ENCODE results near the gene KAZN.
A peak's percentile ranks its signal among the peaks of the same experiment; 100 is the strongest.

KAZN gene

DNA sequence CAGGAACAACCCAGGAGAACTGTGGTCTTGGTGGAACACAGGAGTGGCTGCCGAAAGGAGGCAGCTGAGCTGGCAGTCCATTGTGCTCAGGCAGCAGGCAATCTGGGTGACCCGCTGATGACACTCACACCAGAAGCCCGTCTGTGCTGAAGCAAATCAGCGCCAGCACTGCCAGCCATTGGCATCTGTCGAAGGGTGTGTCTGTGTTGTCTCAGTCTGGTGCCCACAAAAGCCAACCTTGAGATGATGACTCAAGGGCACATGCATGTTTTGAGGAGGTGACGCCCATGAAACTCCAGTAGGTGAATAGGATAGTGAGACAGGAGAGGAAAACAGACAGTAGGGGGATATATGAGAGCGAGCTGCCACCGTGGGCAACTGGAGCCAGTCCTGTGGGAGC lies 167.3 kb downstream of the KAZN start:
- TF ChIP-seq EGR1 (IDR thresholded peaks at IDR 0.05), result no peak
- no peak for TF ChIP-seq TCF12 (IDR thresholded peaks at IDR 0.05; ENCODE audit: low read depth)
- TF ChIP-seq, protein P1, sequence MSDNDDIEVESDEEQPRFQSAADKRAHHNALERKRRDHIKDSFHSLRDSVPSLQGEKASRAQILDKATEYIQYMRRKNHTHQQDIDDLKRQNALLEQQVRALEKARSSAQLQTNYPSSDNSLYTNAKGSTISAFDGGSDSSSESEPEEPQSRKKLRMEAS (IDR thresholded peaks at IDR 0.05), result no peak
- no peak for TF ChIP-seq YY1 (IDR thresholded peaks at IDR 0.05; ENCODE audit: low read depth)
- no peak for TF ChIP-seq EP300 (IDR thresholded peaks at IDR 0.05; ENCODE audit: borderline replicate concordance)
- TF ChIP-seq FOXM1 (IDR thresholded peaks at IDR 0.05; ENCODE audit: borderline replicate concordance, low read depth), result no peak
- TF ChIP-seq TEAD4 (IDR thresholded peaks at IDR 0.05), result no peak
- TF ChIP-seq, protein P2, sequence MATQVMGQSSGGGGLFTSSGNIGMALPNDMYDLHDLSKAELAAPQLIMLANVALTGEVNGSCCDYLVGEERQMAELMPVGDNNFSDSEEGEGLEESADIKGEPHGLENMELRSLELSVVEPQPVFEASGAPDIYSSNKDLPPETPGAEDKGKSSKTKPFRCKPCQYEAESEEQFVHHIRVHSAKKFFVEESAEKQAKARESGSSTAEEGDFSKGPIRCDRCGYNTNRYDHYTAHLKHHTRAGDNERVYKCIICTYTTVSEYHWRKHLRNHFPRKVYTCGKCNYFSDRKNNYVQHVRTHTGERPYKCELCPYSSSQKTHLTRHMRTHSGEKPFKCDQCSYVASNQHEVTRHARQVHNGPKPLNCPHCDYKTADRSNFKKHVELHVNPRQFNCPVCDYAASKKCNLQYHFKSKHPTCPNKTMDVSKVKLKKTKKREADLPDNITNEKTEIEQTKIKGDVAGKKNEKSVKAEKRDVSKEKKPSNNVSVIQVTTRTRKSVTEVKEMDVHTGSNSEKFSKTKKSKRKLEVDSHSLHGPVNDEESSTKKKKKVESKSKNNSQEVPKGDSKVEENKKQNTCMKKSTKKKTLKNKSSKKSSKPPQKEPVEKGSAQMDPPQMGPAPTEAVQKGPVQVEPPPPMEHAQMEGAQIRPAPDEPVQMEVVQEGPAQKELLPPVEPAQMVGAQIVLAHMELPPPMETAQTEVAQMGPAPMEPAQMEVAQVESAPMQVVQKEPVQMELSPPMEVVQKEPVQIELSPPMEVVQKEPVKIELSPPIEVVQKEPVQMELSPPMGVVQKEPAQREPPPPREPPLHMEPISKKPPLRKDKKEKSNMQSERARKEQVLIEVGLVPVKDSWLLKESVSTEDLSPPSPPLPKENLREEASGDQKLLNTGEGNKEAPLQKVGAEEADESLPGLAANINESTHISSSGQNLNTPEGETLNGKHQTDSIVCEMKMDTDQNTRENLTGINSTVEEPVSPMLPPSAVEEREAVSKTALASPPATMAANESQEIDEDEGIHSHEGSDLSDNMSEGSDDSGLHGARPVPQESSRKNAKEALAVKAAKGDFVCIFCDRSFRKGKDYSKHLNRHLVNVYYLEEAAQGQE (IDR thresholded peaks at IDR 0.05; ENCODE audit: low read depth), result no peak
- TF ChIP-seq TAF1 (IDR thresholded peaks at IDR 0.05; ENCODE audit: low read depth), result no peak
- no peak for TF ChIP-seq NFIC (IDR thresholded peaks at IDR 0.05)
- TF ChIP-seq RAD21 (IDR thresholded peaks at IDR 0.05; ENCODE audit: low read depth), result no peak
- TF ChIP-seq, protein P3, sequence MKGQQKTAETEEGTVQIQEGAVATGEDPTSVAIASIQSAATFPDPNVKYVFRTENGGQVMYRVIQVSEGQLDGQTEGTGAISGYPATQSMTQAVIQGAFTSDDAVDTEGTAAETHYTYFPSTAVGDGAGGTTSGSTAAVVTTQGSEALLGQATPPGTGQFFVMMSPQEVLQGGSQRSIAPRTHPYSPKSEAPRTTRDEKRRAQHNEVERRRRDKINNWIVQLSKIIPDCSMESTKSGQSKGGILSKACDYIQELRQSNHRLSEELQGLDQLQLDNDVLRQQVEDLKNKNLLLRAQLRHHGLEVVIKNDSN (IDR thresholded peaks at IDR 0.05), result no peak
- no peak for TF ChIP-seq CREB1 (IDR thresholded peaks at IDR 0.05; ENCODE audit: low read depth)
- TF ChIP-seq CEBPB (IDR thresholded peaks at IDR 0.05), result no peak
- TF ChIP-seq ZBTB7A (IDR thresholded peaks at IDR 0.05; ENCODE audit: low read depth), result no peak

DNA sequence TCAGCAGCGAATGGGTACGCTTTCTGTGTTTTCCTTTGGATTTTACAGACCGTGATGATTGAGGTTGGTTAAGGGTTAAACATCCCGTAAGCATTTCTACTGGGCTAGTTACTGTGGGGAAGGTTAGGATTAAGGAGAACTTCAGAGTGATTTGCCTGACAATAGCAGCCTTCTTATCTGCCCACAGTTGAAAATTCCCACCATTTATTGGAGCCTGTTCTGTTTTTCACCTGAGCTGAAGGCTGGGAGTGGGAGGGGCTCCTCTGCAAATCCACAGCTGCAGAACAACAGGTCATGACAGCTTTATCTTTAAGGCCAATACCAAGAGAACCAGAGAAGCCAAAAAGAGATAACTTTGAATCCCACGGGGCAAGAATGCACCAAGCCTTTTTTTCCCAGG lies 168.6 kb downstream of the KAZN start:
- TF ChIP-seq EGR1 (IDR thresholded peaks at IDR 0.05), result no peak
- TF ChIP-seq, protein P1 (IDR thresholded peaks at IDR 0.05), result no peak

DNA sequence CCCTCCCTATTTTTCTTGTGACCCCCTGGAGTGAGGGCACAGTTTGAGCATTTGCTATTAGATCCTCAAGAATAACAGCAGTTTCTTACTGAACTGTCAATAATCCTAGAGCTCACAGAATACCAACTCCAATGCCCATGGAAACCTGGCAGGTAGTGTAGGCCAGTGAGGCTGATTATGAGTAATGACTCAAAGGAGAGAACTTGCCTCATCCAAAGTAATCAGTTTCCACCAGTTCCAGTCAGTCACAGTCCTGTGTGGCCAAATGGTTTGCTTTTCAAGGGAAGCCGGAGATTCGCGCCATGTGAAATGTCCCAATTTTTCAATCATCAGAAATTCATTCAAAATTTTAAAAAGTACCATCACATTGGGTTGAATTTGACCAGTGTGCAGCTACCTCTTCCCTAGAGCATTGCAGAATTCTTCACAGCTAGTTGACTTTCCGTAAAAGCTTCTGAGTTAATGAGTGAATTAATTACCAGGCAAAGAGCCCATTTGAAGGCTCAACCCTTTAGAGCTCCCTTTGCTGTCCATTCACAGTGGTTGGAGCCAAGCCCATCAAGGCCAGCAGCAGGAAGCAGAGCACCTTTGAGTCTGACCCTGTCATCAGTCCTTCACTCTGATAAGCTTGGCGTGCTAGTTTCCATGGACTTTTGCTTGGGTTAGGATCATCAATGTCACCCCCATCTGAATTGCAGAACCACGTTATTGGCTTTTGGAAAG lies 170.3 kb downstream of the KAZN start:
- TF ChIP-seq TCF12 (IDR thresholded peaks at IDR 0.05; ENCODE audit: low read depth) (no peak), ZBTB7A (IDR thresholded peaks at IDR 0.05; ENCODE audit: low read depth) (no peak), EGR1 (IDR thresholded peaks at IDR 0.05) (no peak), TAF1 (IDR thresholded peaks at IDR 0.05; ENCODE audit: low read depth) (no peak), TEAD4 (IDR thresholded peaks at IDR 0.05) (no peak), YY1 (IDR thresholded peaks at IDR 0.05; ENCODE audit: low read depth) (no peak)

DNA sequence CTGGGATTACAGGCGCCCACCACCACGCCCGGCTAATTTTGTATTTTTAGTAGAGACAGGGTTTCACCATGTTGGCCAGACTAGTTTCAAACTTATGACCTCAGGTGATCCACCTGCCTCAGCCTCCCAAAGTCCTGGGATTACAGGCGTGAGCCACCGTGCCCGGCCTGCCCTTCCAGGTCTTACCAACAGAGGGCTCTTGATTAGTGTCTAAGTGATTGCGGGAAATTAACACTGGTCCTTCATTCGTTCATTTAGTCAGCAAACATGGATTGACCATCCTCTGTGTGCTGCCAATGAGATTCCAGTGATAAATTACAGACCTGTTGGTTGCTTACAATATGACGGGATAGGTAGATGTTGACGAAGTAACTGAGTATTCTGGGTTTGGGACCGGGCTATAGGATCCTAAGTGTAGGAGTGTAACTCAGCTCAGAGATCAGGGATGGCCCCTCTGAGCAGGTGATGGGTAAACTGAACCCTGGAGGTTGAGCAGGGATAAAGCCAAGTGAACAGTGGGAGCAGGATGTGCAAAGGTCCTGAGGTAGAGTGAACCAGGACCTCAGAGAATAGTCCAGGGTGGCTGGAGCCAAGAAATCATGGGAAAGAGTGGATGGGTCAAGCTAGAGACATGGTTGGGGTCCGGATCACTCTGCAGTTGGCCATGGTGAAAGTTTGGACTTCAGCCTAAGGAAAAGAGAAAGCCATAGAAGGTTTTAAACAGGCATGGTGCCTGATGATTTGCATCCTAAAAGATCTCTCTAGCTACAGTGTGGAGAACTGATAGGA lies 171.2 kb downstream of the KAZN start:
- no peak for TF ChIP-seq YY1 (IDR thresholded peaks at IDR 0.05; ENCODE audit: low read depth)
- TF ChIP-seq RAD21 (IDR thresholded peaks at IDR 0.05; ENCODE audit: low read depth), result 0 out of 2 replicates have a peak, but pooled peaks have one; percentile 7
- TF ChIP-seq EGR1 (IDR thresholded peaks at IDR 0.05), result no peak
- no peak for TF ChIP-seq EP300 (IDR thresholded peaks at IDR 0.05; ENCODE audit: borderline replicate concordance)
- no peak for TF ChIP-seq NFIC (IDR thresholded peaks at IDR 0.05)

DNA sequence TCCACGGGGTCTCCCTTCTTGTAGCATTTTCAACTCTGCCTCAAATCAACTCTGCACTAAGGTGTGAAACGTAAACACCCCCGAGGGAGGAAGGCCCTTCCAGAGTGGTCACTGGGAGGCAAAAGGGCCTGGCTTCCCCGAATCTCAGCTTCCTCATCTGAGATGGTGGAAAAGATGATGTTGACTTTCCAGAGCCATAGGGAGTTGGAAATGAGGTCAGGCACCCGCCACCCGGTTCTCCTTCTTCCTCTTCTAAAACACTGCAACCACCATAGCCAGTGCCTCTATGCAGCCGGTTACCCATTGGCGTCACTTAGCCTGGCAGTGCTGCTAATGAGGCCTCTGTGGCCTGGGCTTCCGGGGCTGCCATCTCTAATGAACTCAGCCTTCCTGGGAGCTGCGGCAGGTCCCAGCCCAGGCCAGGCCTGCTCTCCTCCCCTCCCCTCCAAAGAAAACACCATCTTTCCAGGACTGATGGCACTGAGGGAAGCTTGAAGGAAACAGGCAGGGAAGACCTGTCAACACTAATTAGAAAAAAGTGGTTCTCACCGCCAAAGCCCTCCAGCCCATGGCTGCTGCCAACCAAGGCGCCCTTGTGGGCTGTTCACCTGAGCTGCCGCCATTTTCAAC lies 175.0 kb downstream of the KAZN start:
- TF ChIP-seq, protein P1 (IDR thresholded peaks at IDR 0.05), result no peak
- TF ChIP-seq EGR1 (IDR thresholded peaks at IDR 0.05) (no peak), RAD21 (IDR thresholded peaks at IDR 0.05; ENCODE audit: low read depth) (no peak), FOXM1 (IDR thresholded peaks at IDR 0.05; ENCODE audit: borderline replicate concordance, low read depth) (no peak)

DNA sequence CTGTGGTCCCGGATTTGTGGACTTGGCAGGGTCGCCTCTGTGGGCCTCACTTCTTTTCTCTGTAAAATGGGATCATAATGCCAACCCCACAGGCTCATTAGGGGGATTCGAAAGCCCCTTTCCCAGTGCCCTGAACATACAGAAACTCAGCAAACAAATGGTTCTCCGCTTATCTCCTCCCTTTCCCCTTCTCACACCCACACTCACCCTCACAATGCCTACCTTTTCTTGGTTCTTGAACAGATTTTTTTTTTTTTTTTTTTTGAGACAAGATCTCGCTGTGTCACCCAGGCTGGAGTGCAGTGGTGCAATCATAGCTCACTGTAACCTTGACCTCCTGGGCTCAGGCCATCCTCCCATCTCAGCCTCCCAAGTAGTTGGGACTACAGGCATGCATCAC lies 175.7 kb downstream of the KAZN start:
- TF ChIP-seq TEAD4 (IDR thresholded peaks at IDR 0.05) (no peak), ZBTB7A (IDR thresholded peaks at IDR 0.05; ENCODE audit: low read depth) (no peak)
- TF ChIP-seq, protein P2 (IDR thresholded peaks at IDR 0.05; ENCODE audit: low read depth), result no peak
- TF ChIP-seq, protein P1 (IDR thresholded peaks at IDR 0.05), result no peak
